Astrocyte (in vitro differentiated cells and primary cell): ENCODE results near the gene S1PR2.

Source experiments
- EZH2 ChIP-seq: IDR thresholded peaks from 2 replicates; pipeline ENCODE4 v1.6.1; 2012; ENCODE audit warnings: mild to moderate bottlenecking, low read length, inconsistent platforms; ENCODE audit not compliant: insufficient read depth
- TF ChIP-seq, protein P1 (sequence below): IDR thresholded peaks from 2 replicates; pipeline ENCODE4 v1.5.1; 2011; ENCODE audit warnings: low read depth, mild to moderate bottlenecking, inconsistent platforms, low read length, moderate library complexity; ENCODE audit not compliant: insufficient read depth

DNA sequence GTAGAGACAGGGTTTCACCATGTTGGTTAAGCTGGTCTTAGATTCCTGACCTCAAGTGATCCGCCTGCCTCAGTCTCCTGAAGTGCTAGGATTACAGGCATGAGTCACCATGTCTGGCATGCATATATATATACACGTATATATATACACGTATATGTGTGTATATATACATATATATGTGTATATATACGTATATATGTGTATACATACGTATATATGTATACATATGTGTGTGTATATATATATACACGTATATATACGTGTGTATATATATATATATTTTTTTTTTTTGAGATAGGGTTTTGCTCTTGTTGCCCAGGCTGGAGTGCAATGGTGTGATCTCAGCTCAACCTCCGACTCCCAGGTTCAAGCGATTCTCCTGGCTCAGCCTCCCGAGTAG lies 48.3 kb downstream of the S1PR2 start:
- TF ChIP-seq, protein P1, sequence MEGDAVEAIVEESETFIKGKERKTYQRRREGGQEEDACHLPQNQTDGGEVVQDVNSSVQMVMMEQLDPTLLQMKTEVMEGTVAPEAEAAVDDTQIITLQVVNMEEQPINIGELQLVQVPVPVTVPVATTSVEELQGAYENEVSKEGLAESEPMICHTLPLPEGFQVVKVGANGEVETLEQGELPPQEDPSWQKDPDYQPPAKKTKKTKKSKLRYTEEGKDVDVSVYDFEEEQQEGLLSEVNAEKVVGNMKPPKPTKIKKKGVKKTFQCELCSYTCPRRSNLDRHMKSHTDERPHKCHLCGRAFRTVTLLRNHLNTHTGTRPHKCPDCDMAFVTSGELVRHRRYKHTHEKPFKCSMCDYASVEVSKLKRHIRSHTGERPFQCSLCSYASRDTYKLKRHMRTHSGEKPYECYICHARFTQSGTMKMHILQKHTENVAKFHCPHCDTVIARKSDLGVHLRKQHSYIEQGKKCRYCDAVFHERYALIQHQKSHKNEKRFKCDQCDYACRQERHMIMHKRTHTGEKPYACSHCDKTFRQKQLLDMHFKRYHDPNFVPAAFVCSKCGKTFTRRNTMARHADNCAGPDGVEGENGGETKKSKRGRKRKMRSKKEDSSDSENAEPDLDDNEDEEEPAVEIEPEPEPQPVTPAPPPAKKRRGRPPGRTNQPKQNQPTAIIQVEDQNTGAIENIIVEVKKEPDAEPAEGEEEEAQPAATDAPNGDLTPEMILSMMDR = no peak
- TF ChIP-seq EZH2 = no peak
